Stomach (tissue), 9 donors: ENCODE data around the gene MBD3L3. TPM values are rescaled to one million over a fixed set of nuclear protein-coding genes. Genes with fewer than 3 reads are reported as not detected.
"Not testable (repeated sequence)": the region's sequence is repeated elsewhere in the genome, so short reads cannot be mapped to it uniquely, and the experiment has no call there.

Source experiments
- DNase-seq, 2 donors: peaks; one replicate each; pipeline versions ENCODE4 v3.0.0 to v3.0.0-alpha.2; 2013 to 2019
- H3K27ac ChIP-seq, 5 donors: fragments of 200-600 bp in 4 of 5; sonication (generic) in 4 of 5; one replicate each; pipeline ENCODE4 v1.5.1; 2013 to 2019; ENCODE audit warnings: mild to moderate bottlenecking in 1 of 5, moderate library complexity in 1 of 5
- H3K27me3 ChIP-seq, 3 donors: fragments of 200-600 bp; sonication (generic); one replicate each; pipeline ENCODE4 v1.5.1; 2017 to 2019; ENCODE audit warnings: mixed run types in 1 of 3
- H3K36me3 ChIP-seq, 4 donors: fragments of 200-600 bp; sonication (generic); 1 replicate in 3 of 4; 2 replicates in 1 of 4; pipeline ENCODE4 v1.5.1; 2016 to 2019
- H3K4me1 ChIP-seq, 4 donors: fragments of 200-600 bp; sonication (generic); one replicate each; pipeline ENCODE4 v1.5.1; 2016 to 2019
- H3K4me3 ChIP-seq, 4 donors: fragments of 200-600 bp; sonication (generic) in 3 of 4; one replicate each; pipeline ENCODE4 v1.5.1; 2016 to 2019; ENCODE audit warnings: mild to moderate bottlenecking in 1 of 4
- H3K9me3 ChIP-seq, 4 donors: fragments of 200-600 bp; sonication (generic); one replicate each; pipeline ENCODE4 v1.5.1; 2016 to 2019
- CTCF ChIP-seq, 7 experiments: fragments of 450-650 bp in 4 of 7; fragments of 200-600 bp in 3 of 7; sonication (generic) in 3 of 7; IDR thresholded peaks; one replicate each; pipeline ENCODE4 v1.5.1; 2016 to 2019; ENCODE audit warnings: antibody characterized with exemption in 7 of 7, control low read depth in 2 of 7, mild to moderate bottlenecking in 1 of 7
- EP300 ChIP-seq: sonication (generic); formaldehyde crosslinking; IDR thresholded peaks from one replicate; pipeline ENCODE4 v1.6.1; 2017; ENCODE audit warnings: antibody characterized with exemption
- POLR2A ChIP-seq, 4 donors: fragments of 450-650 bp; IDR thresholded peaks; one replicate each; pipeline ENCODE4 v1.6.1; 2016; ENCODE audit warnings: antibody characterized with exemption in 4 of 4, control low read depth in 2 of 4, mild to moderate bottlenecking in 1 of 4, moderate library complexity in 1 of 4
- POLR2AphosphoS5 ChIP-seq, 3 donors: sonication (generic); formaldehyde crosslinking; IDR thresholded peaks; one replicate each; pipeline ENCODE4 v1.6.1; 2016; ENCODE audit warnings: antibody characterized with exemption in 3 of 3
- WGBS, 5 donors: extraction: QIAGEN DNeasy Blood & Tissue Kit in 3 of 5; methylation state at CpG; one replicate each; pipeline versions ENCODE4 v1.1.5 to v1.1.7; 2013 to 2018; 5-methylcytosine and 5-hydroxymethylcytosine counted together
- intact Hi-C: fragments of 100-400 bp; cut with DNase I; formaldehyde crosslinking; loops from one replicate; pipeline ENCODE4 v1.15.1; 2023; ENCODE audit warnings: low total_unique reads
- polyA plus RNA-seq, 3 donors: library from polyadenylated mRNA; stranded (reverse); fragments of 200-250 nt; gene quantifications; one replicate each; pipeline ENCODE4 v1.2.3, GENCODE V29; 2013
- total RNA-seq, 5 donors: library from RNA; depleted of rRNA; stranded (reverse); fragments of >200 nt; gene quantifications; one replicate each; pipeline versions ENCODE4 v1.1.0 to v1.2.3, GENCODE V29; 2014 to 2016
- donor health status: healthy with polysubstance abuse.
- donor health status: Bipolar disorder and iron deficiency.
- donor health status: healthy.

MBD3L3 gene
- total and polyA plus RNA-seq, 8 donors, result not detected

- H3K4me1 ChIP-seq, result peaks cover 0 to 2% (median 0%) of the 10 kb centered on the region in 4 donors
- H3K36me3 ChIP-seq, result no peaks in the 10 kb centered on the region
- 87 to 93% (median 89%) methylated on average over 9 of the region's 9 CpGs for WGBS, 5 donors
- TF ChIP-seq POLR2AphosphoS5 (IDR thresholded peaks at IDR 0.05) (no peak), EP300 (no peak), POLR2A (IDR thresholded peaks at IDR 0.05) (no peak), CTCF (IDR thresholded peaks at IDR 0.05) (no peak)
- no peaks in the 10 kb centered on the region for H3K9me3 ChIP-seq
- H3K4me3 ChIP-seq, result no peak overlapping the region
- intact Hi-C loops, result no loop called here
- no peaks in the 10 kb centered on the region for H3K27me3 ChIP-seq
- no peak for DNase-seq
- no peak overlapping the region for H3K27ac ChIP-seq
Measured at GRCh38 chr19:7063764-7064418, 5.4 kb upstream of the MBD3L3 start.

GRCh38 chr19:7063339-7063738 is 4.9 kb upstream of the MBD3L3 start:
- Histone ChIP-seq H3K27me3 (no peaks in the 10 kb centered on the region), H3K9me3 (no peaks in the 10 kb centered on the region), H3K27ac (no peak overlapping the region), H3K4me3 (no peak overlapping the region), H3K4me1 (no peaks in the 10 kb centered on the region), H3K36me3 (no peaks in the 10 kb centered on the region)
- WGBS, 5 donors, result 76 to 87% (median 81%) methylated on average over 4 of the region's 4 CpGs
- TF ChIP-seq POLR2AphosphoS5 (IDR thresholded peaks at IDR 0.05) (no peak), EP300 (no peak), POLR2A (IDR thresholded peaks at IDR 0.05) (no peak), CTCF (IDR thresholded peaks at IDR 0.05) (no peak)
- intact Hi-C loops, result no loop called here
- no peak for DNase-seq

- H3K4me1 ChIP-seq, H3K9me3 ChIP-seq, DNase-seq, H3K27me3 ChIP-seq, H3K4me3 ChIP-seq, intact Hi-C loops, H3K36me3 ChIP-seq, H3K27ac ChIP-seq: not testable (repeated sequence)
- 50 to 61% (median 55%) methylated on average over 1 to 2 of the region's 2 CpGs for WGBS, 5 donors
Measured at GRCh38 chr19:7059977-7060376, 1.5 kb upstream of the MBD3L3 start.

GRCh38 chr19:7056371-7056770 is 2.1 kb downstream of the MBD3L3 start:
- WGBS, 5 donors, result 77 to 92% (median 86%) methylated on average over 8 of the region's 16 CpGs; no CpG with 5 or more reads in 2 of the 5 donors
- H3K9me3 ChIP-seq, H3K4me3 ChIP-seq, H3K4me1 ChIP-seq, H3K27ac ChIP-seq, H3K36me3 ChIP-seq, H3K27me3 ChIP-seq, DNase-seq, intact Hi-C loops: not testable (repeated sequence)

- H3K27me3 ChIP-seq, DNase-seq, H3K4me3 ChIP-seq, H3K9me3 ChIP-seq, intact Hi-C loops, H3K36me3 ChIP-seq, H3K4me1 ChIP-seq, H3K27ac ChIP-seq: not testable (repeated sequence)
- WGBS, 5 donors, result 83 to 96% (median 92%) methylated on average over 9 to 12 of the region's 14 CpGs
Measured at GRCh38 chr19:7055679-7056078, 2.8 kb downstream of the MBD3L3 start.

GRCh38 chr19:7054635-7055368 is 3.7 kb downstream of the MBD3L3 start:
- H3K27me3 ChIP-seq, H3K4me3 ChIP-seq, intact Hi-C loops, H3K4me1 ChIP-seq, H3K27ac ChIP-seq, H3K36me3 ChIP-seq, DNase-seq, H3K9me3 ChIP-seq: not testable (repeated sequence)
- 91 to 94% (median 92%) methylated on average over 8 to 14 of the region's 14 CpGs for WGBS, 5 donors

GRCh38 chr19:7052896-7053295 is 5.6 kb downstream of the MBD3L3 start:
- H3K36me3 ChIP-seq, H3K4me1 ChIP-seq, H3K4me3 ChIP-seq, H3K27me3 ChIP-seq, intact Hi-C loops, H3K9me3 ChIP-seq, DNase-seq, H3K27ac ChIP-seq: not testable (repeated sequence)
- WGBS, 5 donors, result 84 to 93% (median 90%) methylated on average over 7 of the region's 7 CpGs

- H3K36me3 ChIP-seq, H3K27ac ChIP-seq, H3K27me3 ChIP-seq, DNase-seq, H3K4me1 ChIP-seq, H3K4me3 ChIP-seq, intact Hi-C loops, H3K9me3 ChIP-seq: not testable (repeated sequence)
- WGBS, 5 donors, result 89 to 100% (median 90%) methylated on average over 2 to 3 of the region's 5 CpGs
Measured at GRCh38 chr19:7051421-7051820, 7.1 kb downstream of the MBD3L3 start.

- H3K36me3 ChIP-seq, DNase-seq, H3K27ac ChIP-seq, H3K9me3 ChIP-seq, H3K4me1 ChIP-seq, H3K27me3 ChIP-seq, H3K4me3 ChIP-seq, intact Hi-C loops: not testable (repeated sequence)
- WGBS, 5 donors, result no CpG with 5 or more reads among the region's 7 CpGs
Measured at GRCh38 chr19:7049021-7049420, 9.5 kb downstream of the MBD3L3 start, which contains the start of gene MBD3L2. Gene MBD3L2, plus strand, starts transcription at chr19:7049321. Its CDS starts 53 bp downstream, at chr19:7049374.
